HG02840 (cell line): ENCODE measurements around the gene PRKCE.

Experiments
- ATAC-seq: cut with Tn5 transposase; IDR thresholded peaks from one replicate; pipeline ENCODE4 v1.9.1; 2021; ENCODE audit warnings: mild to moderate bottlenecking, moderate library complexity, moderate number of reproducible peaks; ENCODE audit not compliant: unreplicated experiment, low FRiP score

PRKCE gene

DNA sequence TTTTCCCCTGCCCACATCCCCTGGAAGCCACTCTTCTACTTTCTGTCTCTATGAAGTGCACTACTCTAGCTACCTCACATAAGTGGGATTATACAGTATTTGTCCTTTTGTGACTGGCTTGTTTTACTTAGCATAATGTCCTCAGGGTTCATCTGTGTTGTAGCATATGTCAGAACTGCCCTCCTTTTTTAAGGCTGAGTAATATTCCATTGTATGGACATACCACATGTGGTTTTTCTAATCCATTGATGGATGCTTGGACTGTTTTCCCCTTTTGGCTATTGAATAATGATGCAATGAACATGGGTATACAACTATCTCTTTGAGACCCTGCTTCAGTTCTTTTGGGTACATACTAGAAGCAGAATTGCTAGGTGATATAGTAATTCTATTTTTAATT lies 95.9 kb downstream of the PRKCE start:
- no peak for ATAC-seq

DNA sequence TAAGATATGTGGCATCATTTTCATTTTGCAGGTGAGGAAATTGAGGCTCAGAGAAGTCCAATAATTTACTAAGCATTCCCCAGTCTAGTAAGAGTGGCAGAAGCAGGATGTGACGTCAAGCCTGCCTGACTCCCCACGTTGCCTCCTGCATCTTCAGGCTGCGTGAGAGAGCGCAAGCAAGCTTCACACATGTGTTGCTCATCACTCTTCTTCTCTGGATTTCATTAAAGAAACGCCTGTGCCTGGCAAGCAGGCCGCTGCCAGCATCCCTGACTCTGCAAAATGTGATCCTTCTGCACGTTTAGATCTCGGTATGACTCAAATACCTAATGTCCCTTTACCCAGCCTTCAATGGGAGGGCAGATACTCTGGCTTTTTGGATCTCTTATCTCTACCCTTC lies 96.8 kb downstream of the PRKCE start:
- ATAC-seq, result no peak

DNA sequence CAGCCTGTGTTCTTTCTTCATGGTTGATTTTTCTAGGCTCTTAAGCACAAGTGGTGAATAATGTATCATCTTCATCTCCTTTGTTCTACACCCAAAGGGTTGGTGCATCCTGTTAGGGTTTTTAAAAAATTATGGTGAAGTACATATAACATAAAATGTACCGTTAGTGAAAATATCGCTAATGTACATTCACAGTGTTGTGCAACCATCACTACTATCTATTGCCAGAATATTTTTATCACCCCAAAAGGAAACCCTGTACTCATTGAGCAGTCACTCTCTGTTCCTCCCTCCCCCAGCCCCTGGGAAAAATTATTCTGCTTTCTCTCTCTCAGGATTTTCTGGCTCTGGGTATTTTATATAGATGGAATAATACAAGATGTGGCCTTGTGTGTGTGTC lies 98.5 kb downstream of the PRKCE start:
- ATAC-seq, result no peak

DNA sequence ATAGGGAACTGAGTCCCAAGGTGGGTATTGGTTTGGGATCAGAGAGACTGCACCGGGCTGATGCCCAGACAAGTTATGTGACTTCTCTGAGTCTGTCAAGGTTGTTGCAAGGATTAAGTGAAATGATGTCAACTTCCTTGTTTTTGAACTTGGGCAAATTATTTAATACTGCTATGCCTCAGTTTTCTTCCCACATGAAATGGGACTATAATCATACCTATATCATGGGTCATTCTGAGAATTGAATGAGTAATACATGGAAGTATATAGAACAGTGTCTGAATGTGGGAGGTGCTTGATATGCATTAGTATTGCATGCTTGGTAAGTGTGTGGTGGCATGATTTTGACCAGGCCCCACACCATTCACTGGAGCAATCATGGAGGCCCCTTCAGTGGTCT lies 99.0 kb downstream of the PRKCE start:
- no peak for ATAC-seq

DNA sequence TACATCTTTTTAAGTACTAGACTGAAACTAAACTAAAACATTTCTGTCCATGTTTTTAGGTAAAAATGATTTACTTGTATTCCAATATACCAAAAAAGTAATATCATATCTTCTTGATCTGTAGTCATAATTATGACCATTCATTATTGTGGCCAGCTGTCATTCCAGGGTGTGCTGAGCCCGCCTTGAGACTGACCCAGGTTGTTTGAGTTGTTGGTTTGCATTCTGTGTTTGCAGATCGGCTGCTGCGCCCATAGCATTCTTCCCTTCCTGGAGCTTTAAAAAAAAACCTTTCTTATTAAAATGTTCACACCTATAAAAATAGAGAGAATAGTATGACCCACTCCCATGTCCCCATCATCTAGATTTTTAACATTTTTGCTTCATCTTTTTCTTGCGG lies 101.9 kb downstream of the PRKCE start:
- ATAC-seq, result no peak

DNA sequence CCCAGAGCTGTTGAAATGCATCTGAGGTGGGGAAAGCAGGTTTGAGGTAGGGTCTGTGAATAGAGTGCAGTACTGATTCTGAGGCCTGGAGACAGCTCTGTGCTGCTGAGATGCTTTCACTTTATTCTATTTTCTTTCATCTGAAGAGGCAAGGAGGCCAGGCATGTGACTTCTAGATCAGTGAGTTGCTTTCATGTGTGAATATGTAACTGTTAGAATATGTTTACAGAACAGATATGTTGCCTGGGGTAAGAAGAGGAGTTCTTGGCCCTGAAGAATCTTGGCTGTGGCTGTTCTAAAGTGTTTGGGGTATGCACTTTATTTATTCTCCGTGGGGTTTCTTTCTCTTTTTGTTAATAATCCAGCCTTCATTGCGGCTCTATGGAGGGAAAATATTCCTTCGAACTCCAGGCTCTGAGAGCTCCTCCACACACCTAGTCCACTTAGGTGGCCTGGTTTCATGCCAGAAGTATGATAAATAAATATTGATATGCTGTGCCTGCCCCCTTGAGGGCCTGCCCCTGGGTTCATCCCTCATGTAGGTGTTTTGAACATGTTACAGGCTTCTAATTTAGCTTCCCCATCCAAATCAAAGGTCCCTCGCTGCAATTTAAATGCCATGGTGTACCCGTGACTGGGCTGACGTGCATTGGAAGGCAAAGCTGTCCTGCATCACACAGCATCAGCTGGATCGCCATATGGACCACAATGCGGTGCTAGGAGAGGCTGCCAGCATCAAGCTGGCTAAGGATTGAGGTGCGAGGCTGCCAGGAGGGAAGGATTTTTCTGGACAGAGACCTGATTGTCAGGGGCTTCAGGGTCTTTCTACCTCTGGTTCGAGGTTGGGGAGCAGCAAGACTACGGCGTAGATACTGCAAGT lies 102.9 kb downstream of the PRKCE start:
- ATAC-seq, result no peak

DNA sequence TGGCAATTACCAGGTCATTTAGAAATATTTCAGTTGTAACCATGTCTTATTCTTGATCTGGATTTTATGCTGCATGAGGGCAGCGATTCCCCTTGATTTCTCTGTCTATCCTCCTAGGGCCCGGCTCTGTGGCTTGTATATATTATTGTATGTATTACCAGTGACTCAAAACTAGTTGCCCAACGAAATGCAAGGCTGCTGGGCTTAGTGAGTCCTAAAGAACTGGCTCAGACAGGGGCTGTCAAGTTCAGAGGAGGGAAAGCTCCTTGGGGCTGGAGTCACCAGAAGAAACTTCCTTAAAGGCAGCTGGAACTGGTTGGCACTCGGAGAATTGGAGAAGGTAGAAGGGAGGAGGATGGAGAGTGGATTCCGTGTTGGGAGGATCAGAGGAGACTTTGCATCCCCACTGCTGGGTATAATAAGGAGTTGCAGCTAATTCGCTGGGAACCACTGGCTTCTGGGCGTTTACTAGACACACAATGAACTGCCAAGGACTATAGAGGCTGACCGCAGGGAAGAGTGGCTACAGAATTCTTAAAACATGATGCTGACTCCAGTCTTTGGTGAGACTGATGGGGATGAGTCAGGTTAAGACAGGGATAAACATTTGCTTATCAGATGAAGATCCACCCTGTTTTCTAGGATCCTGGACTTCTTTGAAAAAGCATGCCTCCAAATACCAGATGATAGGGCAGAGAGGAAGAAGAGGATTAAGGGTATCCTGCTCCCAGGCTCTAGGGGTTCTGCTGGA lies 104.3 kb downstream of the PRKCE start:
- ATAC-seq, result no peak

DNA sequence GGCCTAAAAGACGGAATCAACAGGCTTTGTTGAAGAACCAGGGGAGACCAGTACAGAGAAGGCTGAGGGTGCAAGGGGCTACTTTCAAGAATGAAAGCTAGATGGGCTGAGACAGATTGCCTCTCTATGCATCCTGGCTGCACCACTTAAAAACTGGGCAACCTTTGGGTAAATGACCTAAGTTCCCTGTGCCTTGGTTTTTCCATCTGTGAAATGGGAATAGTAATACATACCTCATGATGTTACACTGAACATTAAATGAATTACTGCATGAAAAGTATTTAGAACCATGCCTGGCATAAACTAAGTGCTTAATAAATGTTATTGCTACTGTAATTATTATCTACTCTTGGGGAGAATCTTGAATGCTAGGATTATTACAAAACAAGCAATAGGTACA lies 106.5 kb downstream of the PRKCE start:
- no peak for ATAC-seq

DNA sequence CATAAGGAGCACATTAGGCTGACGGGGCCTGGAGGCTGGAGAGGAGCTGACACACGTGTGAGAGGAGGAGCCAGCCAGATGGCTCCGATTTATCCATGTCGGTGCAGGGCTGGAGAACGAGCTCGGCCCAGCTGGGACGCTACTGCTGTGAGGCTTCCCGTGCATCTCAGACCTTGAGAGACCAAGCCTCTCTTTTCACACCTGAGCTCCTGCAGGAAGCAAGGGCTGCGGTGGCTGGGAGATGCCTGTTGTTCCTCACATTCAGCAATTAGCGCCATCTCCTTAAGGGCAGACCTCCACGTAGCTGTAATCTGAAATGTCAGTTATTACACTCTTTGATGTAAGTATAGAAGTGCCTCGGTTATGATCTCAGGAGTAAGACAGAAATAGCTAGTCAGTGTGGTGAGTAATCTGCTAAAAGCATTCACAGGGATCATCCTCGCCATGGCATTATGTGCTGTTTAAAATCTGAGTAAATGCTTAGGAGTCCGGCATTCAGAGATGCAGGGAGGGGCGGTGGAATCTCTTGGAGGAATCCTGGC lies 107.9 kb downstream of the PRKCE start:
- ATAC-seq, result no peak

DNA sequence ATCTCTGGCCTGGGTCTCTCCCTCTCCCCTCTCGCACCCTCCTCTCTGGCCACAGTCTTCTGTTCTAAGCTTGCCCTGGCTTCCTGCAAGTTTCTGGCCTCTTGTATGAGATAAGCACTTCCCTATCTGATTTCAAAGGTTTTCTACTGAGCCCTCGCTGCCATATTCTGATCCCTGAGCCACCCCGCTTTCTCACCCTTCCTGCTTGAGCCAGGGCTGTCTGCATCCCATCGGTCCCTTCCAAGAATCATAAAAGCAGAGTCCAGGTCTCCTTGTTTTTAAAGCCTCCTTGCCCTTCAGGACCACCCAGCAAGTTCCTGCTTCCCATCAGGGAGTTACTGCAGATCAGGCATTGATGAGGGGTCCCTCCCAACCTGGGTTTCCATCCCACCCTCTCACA lies 110.2 kb downstream of the PRKCE start:
- ATAC-seq, result no peak

DNA sequence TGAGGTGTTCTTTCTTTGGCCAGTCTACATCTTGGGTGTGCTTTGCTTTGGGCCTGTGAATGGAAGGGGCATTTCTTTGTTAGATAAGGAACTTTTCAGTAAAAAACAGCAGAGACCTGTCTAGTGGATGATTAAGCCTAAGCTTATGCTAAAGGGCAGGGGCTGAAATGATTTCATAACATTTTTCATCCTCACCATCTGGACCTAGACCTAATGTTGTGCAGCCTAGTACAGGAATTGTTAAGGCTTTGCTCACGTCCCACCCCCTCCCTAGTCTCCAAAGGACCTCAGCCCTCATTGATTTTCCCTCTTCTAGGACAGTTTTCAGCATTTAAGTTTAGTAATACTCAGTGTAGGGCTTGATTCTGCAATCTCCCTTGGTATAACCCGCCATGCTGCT lies 111.8 kb downstream of the PRKCE start:
- no peak for ATAC-seq

DNA sequence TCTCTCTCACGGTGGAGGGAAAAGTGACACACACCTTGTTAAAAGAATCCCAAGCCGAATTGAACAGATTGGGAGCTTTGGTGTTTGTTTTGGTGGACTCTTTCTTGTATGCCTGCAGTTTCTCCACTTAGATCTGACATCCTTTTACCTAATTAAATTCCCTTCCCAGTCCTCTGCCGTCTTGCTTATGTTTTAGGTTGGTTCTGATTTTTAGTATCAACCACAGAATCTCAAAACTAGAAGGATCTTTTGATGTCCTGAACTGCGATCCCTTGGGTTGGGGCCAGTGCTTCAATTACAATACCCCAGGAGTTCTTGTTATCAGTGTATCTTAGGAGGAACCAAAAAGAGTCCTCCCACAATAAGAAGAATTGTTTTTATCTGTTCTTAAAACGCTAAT lies 112.3 kb downstream of the PRKCE start:
- ATAC-seq, result no peak

DNA sequence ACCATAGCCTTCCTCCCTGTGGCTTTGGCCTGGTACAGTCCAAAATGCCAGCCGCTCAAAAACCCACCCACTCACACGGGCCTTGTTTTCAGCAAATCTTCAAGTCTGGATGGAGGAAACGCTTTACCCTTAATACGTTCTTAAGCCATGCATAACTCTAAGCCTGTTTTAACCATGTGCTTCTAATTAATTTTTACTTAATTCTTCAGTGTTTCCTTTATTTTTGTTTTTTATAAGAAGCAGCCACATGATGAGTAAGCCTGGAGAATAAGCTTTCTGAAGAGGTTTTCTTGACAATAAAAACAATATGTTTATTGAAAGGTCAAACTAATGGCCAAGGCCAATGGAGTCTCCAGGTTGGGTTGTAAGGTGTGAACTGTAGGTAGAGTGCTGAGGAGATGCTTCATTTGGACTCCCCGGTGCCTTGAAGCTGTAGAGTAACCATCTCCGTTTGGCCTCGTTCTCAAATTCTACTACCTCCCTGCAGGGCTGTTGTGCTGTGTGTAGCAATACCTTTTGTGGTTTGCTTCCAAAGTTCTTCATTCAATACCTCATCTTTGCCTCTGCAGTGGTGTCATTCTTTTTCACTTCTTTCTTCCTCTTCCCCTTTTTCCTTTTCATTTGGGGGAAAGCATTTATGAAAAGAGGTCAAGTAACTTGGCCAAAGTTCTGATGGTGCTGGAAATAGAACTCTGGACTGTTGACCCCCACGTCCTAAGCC lies 113.7 kb downstream of the PRKCE start:
- no peak for ATAC-seq

DNA sequence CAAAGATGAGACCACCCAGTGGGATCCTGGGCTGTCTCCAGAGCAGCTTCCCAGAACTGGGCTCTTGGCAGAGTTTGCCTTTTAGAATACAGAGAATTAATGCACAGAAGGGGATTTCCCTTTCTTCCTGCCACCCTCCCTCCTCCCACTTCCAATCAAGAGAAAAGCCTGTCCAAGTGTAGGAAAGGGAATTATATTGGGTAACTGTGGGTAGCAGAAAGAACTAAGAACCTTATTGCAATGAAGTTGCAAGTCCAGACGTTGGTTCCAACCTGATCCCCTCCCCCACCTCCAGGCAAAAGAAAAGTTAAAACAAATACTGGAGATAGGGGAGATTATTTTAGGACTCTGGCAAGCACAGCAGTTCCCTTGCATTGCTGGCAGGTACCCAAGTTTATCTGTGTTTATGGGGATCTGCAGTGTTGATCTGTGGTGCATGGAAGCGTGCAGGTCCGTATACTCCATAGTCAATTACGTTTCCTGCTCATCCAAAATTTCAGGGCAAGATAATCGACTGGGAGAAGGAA lies 114.3 kb downstream of the PRKCE start:
- ATAC-seq, result no peak

DNA sequence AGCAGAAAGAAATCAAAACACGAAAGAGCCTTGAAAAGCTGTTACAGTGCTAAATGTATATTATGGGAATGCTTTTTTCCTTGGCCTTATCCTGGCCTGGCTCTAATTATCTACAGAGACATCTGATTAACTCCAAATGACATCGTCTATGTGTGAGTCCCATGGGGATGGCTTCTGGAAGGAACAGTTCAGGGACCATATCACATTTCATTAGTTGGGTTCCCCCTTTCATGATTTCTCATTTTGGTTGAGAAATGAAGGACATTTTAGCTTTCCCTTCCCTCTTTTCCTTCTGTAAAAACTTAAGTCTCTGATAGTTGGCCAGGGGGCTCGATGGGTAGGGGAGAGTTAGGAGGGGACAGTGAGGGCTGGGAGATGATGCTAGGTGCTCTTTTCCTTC lies 116.7 kb downstream of the PRKCE start:
- no peak for ATAC-seq

DNA sequence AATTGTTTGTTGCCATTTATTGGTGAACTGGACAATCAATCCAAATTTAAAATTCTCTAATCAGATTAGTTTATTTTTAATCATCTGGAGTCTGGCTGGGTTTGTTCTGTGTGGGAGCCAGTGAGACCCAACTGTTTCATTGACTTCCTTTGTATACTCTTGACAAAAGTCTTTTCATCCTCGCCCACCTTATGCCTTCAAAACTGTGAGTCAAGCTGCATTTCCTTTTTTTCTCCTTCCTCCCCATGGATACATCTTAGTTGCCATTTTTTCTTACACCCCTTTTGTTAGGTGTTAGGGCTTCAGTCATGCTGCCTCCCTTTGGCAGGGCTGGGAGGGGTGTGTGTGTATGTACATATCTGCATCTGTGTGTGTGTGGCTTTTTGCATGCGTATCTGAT lies 117.6 kb downstream of the PRKCE start:
- ATAC-seq, result no peak

DNA sequence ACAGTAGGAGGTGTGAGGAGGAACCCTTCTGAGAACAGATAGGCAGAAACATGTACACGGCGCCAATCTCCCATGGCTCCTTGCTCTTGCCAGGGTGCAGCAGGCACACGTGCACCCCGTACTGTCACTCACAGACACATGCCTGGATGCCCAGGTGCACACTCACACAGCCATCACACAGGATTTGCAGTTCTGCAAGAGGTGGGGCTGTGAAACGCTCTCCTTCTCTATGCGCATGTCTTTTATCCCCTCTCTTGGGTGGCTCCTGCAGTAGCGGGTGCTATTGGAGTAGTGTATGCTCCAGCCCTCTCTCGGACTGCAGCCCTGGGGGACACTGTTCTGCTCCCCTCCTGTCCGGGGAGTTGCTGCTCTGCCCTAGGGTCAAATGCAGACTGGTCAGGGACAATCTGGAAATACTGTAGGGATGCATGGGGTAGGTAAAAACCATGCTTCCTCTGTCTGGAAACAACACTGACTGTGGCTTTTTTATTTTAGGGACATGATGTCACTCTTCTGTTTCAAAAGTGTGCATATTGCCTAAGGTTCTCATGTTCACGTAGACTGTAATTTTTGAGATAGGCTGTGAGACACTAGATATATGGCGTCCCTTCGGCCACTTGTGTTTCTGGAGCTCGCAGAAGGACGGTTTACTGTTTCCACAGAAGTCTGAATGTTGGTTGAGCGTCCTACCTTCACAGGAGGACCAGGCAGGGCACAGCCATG lies 118.5 kb downstream of the PRKCE start:
- ATAC-seq, result no peak

DNA sequence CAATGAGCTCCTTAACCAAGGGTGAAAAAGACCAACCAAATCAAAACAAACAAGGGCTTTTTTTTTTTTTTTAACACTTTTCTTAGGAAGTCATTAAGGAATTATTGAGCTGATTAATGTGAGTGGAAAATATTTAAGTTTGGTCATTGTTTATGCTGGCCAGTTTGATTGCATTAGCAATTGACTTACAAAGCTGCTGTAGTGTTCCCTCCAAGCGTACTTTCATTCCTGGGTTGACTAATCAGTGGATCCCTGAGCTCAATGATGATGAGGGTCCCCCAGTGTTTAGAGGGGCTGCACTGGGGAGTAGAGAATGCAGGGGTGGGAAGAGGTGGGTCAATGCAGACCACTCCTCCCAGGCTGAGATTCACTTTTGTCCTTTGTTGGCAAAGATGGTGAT lies 119.3 kb downstream of the PRKCE start:
- ATAC-seq, result no peak

DNA sequence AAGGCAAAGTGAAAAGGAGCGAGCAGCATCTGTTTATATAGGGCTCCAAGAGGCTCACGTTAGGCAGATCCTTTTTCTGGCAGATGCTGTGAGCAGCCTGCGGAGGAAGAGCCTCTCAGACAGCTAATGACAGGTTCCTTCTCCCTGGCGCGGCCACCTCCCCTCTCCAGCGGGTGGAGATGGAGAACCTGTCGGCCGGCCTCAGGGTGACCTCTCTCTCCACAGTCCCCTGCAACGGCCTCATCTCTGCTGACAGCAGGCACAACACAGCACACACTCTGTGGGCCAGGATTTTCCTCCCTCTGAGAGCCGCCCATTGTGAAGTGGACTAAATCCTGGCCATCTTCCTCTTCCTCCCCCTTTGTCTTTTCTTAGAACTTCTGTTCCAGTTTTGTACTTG lies 119.8 kb downstream of the PRKCE start:
- no peak for ATAC-seq

DNA sequence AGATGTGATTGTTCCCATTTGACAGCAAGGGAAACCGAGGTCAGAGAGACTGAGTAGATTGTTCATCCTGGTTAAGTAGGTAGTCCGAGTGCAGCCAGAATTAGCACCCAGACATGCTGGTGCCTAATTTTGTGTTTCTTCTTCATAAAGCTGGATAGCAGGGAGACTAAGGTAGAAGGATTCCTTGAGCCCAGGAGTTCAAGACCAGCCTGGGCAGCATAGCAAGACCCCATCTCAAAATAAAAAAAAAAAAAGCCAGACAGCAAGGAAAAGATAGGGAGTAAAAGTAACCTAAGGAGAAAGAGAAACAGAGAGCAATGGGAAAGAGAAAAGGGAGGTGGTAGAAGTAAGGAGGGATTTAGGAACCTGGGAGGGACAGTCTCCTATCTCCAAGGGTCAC lies 120.6 kb downstream of the PRKCE start:
- ATAC-seq, result no peak
